H1 (cell line): ENCODE data around the gene MECP2. TPM values are rescaled to one million over a fixed set of nuclear protein-coding genes. Genes with fewer than 3 reads are reported as not detected.

Experiments used
- CTCF ChIA-PET: fragments of 300-600 bp; sonication (Branson Sonifier 250); formaldehyde crosslinking; loops from one replicate; lab custom pipeline; 2021; ENCODE audit not compliant: partially characterized antibody; lab: Charles Lee
- POLR2A ChIA-PET: fragments of 300-600 bp; sonication (Branson Sonifier 250); formaldehyde crosslinking; loops from one replicate; lab custom pipeline; 2021; ENCODE audit warnings: inconsistent platforms; ENCODE audit not compliant: partially characterized antibody; lab: Charles Lee
- DNase-seq, 2 experiments: peaks; one replicate each; pipeline versions ENCODE4 v3.0.0 to v3.0.0-alpha.2; 2010 to 2022; ENCODE audit warnings: low spot score in 2 of 2, low read depth in 1 of 2, mixed read lengths in 1 of 2
- FAIRE-seq: peaks from 2 replicates; lab custom pipeline; 2011; peaks lifted over from hg19 to GRCh38; lab: Jason Lieb, UNC
- H2AFZ ChIP-seq: 2 replicates; pipeline ENCODE4 v1.8.1; 2012; ENCODE audit warnings: low read length, inconsistent platforms
- H2AK5ac ChIP-seq: 2 replicates; pipeline ENCODE4 v1.6.1; 2013; ENCODE audit warnings: low read depth, low read length
- H2BK120ac ChIP-seq: replicated peaks from 2 replicates; pipeline ENCODE3; 2013; ENCODE audit warnings: low read depth, low read length, inconsistent platforms
- H2BK12ac ChIP-seq: 2 replicates; pipeline ENCODE4 v1.6.1; 2013; ENCODE audit warnings: low read depth, low read length
- H2BK15ac ChIP-seq: 2 replicates; pipeline ENCODE4 v1.6.1; 2013; ENCODE audit warnings: low read length
- H2BK20ac ChIP-seq: 2 replicates; pipeline ENCODE4 v1.6.1; 2013; ENCODE audit warnings: low read length
- H2BK5ac ChIP-seq: 2 replicates; pipeline ENCODE4 v1.6.1; 2013; ENCODE audit warnings: low read depth, low read length
- H3K14ac ChIP-seq: 2 replicates; pipeline ENCODE4 v1.6.1; 2013; ENCODE audit warnings: inconsistent platforms; ENCODE audit not compliant: insufficient read length
- H3K18ac ChIP-seq: 2 replicates; pipeline ENCODE4 v1.6.1; 2013; ENCODE audit warnings: low read length; ENCODE audit errors: extremely low read depth
- H3K23ac ChIP-seq: 2 replicates; pipeline ENCODE4 v1.6.1; 2013; ENCODE audit warnings: inconsistent platforms; ENCODE audit not compliant: insufficient read length
- H3K23me2 ChIP-seq: 2 replicates; pipeline ENCODE4 v1.6.1; 2013; ENCODE audit warnings: low read depth, low read length
- H3K27ac ChIP-seq: 2 replicates; pipeline ENCODE4 v1.6.1; 2011; ENCODE audit warnings: low read depth, low read length, inconsistent platforms
- H3K27me3 ChIP-seq, 4 experiments: replicated peaks in 1 of 4; 1 replicate in 1 of 4; 2 replicates in 3 of 4; pipeline versions ENCODE4 v1.6.1 to v1.8.1; 2011 to 2013; ENCODE audit warnings: low read length in 3 of 4, mild to moderate bottlenecking in 3 of 4, inconsistent platforms in 2 of 4, mixed read lengths in 2 of 4, moderate library complexity in 1 of 4; ENCODE audit not compliant: control insufficient read depth in 3 of 4, insufficient read depth in 3 of 4; ENCODE audit errors: extremely low read depth in 1 of 4
- H3K36me3 ChIP-seq, 4 experiments: 2 replicates each; pipeline versions ENCODE4 v1.6.1 to v1.8.1; 2011 to 2013; ENCODE audit warnings: mild to moderate bottlenecking in 4 of 4, low read length in 3 of 4, moderate library complexity in 2 of 4, control low read depth in 1 of 4, inconsistent platforms in 1 of 4; ENCODE audit not compliant: insufficient read depth in 4 of 4, control insufficient read depth in 2 of 4
- H3K4ac ChIP-seq: replicated peaks from 2 replicates; pipeline ENCODE3; 2013; ENCODE audit warnings: low read length, low read depth, mixed read lengths, inconsistent platforms; ENCODE audit not compliant: insufficient read length
- H3K4me1 ChIP-seq, 4 experiments: replicated peaks in 1 of 4; 1 replicate in 1 of 4; 2 replicates in 3 of 4; pipeline versions ENCODE4 v1.6.1 to v1.8.1; 2011 to 2013; ENCODE audit warnings: low read length in 3 of 4, inconsistent platforms in 2 of 4, mixed read lengths in 1 of 4; ENCODE audit not compliant: insufficient read depth in 4 of 4, control insufficient read depth in 3 of 4
- H3K4me2 ChIP-seq, 2 experiments: 2 replicates each; pipeline versions ENCODE4 v1.6.1 to v1.8.1; 2011 to 2013; ENCODE audit warnings: low read depth in 2 of 2, low read length in 2 of 2, control low read depth in 1 of 2, inconsistent platforms in 1 of 2, mild to moderate bottlenecking in 1 of 2; ENCODE audit not compliant: insufficient read depth in 1 of 2
- H3K4me3 ChIP-seq, 4 experiments: fragments of 200-600, 300-600 bp in 1 of 4; sonication (generic), shearing (Covaris generic), sonication (Bioruptor Twin) in 1 of 4; 2 replicates each; pipeline versions ENCODE4 v1.5.1 to v1.8.1; 2011 to 2016; ENCODE audit warnings: low read length in 4 of 4, low read depth in 3 of 4, control low read depth in 2 of 4, inconsistent platforms in 2 of 4, mild to moderate bottlenecking in 2 of 4, mixed read lengths in 1 of 4, moderate library complexity in 1 of 4; ENCODE audit not compliant: insufficient read depth in 2 of 4; ENCODE audit errors: extremely low read depth in 1 of 4
- H3K56ac ChIP-seq: replicated peaks from 2 replicates; pipeline ENCODE3; 2013; ENCODE audit warnings: low read depth, mild to moderate bottlenecking, mixed read lengths, low read length, inconsistent platforms; ENCODE audit not compliant: insufficient read length
- H3K79me1 ChIP-seq: 2 replicates; pipeline ENCODE4 v1.6.1; 2013; ENCODE audit warnings: low read depth, low read length, control low read depth
- H3K79me2 ChIP-seq, 2 experiments: 2 replicates each; pipeline versions ENCODE4 v1.6.1 to v1.8.1; 2012 to 2013; ENCODE audit warnings: low read length in 2 of 2, mild to moderate bottlenecking in 2 of 2, inconsistent platforms in 1 of 2; ENCODE audit not compliant: insufficient read depth in 2 of 2, control insufficient read depth in 1 of 2
- H3K9ac ChIP-seq, 4 experiments: replicated peaks in 1 of 4; 1 replicate in 1 of 4; 2 replicates in 3 of 4; pipeline versions ENCODE4 v1.6.1 to v1.8.1; 2011 to 2013; ENCODE audit warnings: low read depth in 3 of 4, low read length in 3 of 4, control low read depth in 2 of 4, mild to moderate bottlenecking in 2 of 4, moderate library complexity in 2 of 4, inconsistent platforms in 1 of 4; ENCODE audit errors: extremely low read depth in 1 of 4
- H3K9me3 ChIP-seq, 2 experiments: 2 replicates each; pipeline versions ENCODE4 v1.6.1 to v1.8.1; 2012 to 2013; ENCODE audit warnings: mild to moderate bottlenecking in 2 of 2, moderate library complexity in 2 of 2, control low read depth in 1 of 2, inconsistent platforms in 1 of 2, low read depth in 1 of 2, low read length in 1 of 2, mixed read lengths in 1 of 2; ENCODE audit not compliant: insufficient read depth in 2 of 2
- H4K20me1 ChIP-seq, 2 experiments: replicated peaks in 1 of 2; 2 replicates each; pipeline versions ENCODE3 to v1.8.1; 2011 to 2013; ENCODE audit warnings: inconsistent platforms in 2 of 2, low read length in 2 of 2, mild to moderate bottlenecking in 1 of 2; ENCODE audit not compliant: insufficient read depth in 2 of 2, control insufficient read depth in 1 of 2
- H4K5ac ChIP-seq: 2 replicates; pipeline ENCODE4 v1.6.1; 2013; ENCODE audit warnings: low read length, low read depth, mixed read lengths, inconsistent platforms; ENCODE audit not compliant: insufficient read length
- H4K8ac ChIP-seq: 2 replicates; pipeline ENCODE4 v1.8.0; 2013; ENCODE audit warnings: mild to moderate bottlenecking, moderate library complexity, low read length, inconsistent platforms; ENCODE audit not compliant: insufficient read depth; ENCODE audit errors: extremely low read depth
- H4K91ac ChIP-seq: replicated peaks from 2 replicates; pipeline ENCODE3; 2013; ENCODE audit warnings: low read length, mixed read lengths, inconsistent platforms; ENCODE audit not compliant: insufficient read length
- GTF2F1 ChIP-seq: IDR thresholded peaks from 2 replicates; pipeline ENCODE4 v1.6.1; 2012; ENCODE audit warnings: low read depth, low read length, improper control_type of control experiment, borderline replicate concordance
- SRF ChIP-seq: IDR thresholded peaks from 2 replicates; pipeline ENCODE4 v1.6.1; 2011; ENCODE audit warnings: mild to moderate bottlenecking, low read depth, low read length, moderate library complexity
- TCF12 ChIP-seq: IDR thresholded peaks from 2 replicates; pipeline ENCODE4 v1.6.1; 2011; ENCODE audit warnings: low read depth, mild to moderate bottlenecking, low read length
- WGBS, 2 experiments: shearing (Covaris generic) in 1 of 2; methylation state at CpG; one replicate each; pipeline versions ENCODE4 v1.1.6 to v1.1.7; 2013 to 2015; ENCODE audit warnings: low lambda C conversion rate in 2 of 2, mixed read lengths in 2 of 2, inconsistent platforms in 1 of 2, low coverage in 1 of 2, missing lambda C conversion rate in 1 of 2; ENCODE audit not compliant: insufficient replicate concordance in 2 of 2, insufficient coverage in 1 of 2, insufficient read length in 1 of 2; ENCODE audit errors: extremely low coverage in 1 of 2, missing lambda C conversion rate in 1 of 2; 5-methylcytosine and 5-hydroxymethylcytosine counted together
- polyA plus RNA-seq, 7 experiments: library from polyadenylated mRNA; depleted of rRNA in 3 of 7; stranded (reverse) in 5 of 7; unstranded in 2 of 7; fragments of >200 nt in 5 of 7; fragments of 200-250 nt in 2 of 7; gene quantifications; 1 replicate in 5 of 7; 2 replicates in 1 of 7; 4 replicates in 1 of 7; pipeline versions ENCODE4 v1.2.1 to v1.2.3, GENCODE V29; 2011 to 2013; ENCODE audit warnings: missing spikeins in 2 of 7, mixed read lengths in 2 of 7
- total RNA-seq: library from RNA; stranded (reverse); fragmentation: NEBNext Ultra II Directional; extraction: Animal tissue kit (Norgen Biotek cat#: 25700); gene quantifications from 2 replicates; pipeline ENCODE4 v1.2.1, GENCODE V29; 2021
- TF ChIP-seq, protein P1 (sequence below): IDR thresholded peaks from 2 replicates; pipeline ENCODE4 v1.6.1; 2012; ENCODE audit warnings: inconsistent platforms

The MECP2 gene
- total and polyA plus RNA-seq, 2 of the 8 experiments (the other 6 are each of a cell fraction or from before 2014, with no cell fraction given), result 5.0 to 32.4 TPM

DNA sequence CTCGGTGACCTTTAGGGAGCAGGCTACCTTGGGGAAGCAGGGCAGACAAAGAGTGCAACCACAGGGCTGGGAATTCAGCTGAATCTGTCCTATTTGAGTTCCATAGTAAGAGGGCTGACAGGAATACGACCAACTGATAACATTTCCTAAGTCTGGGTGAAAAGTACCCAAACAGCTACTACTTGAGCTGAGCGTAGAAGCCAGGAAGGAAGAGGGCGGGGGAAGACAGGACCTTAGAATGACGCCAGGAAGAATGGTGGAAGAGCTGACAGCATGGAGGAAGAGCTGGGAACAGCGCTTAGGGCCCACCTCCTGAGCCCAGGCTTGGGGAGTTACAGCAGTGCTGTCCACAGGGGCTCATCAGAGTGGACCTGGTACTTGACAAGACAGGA lies 14.4 kb downstream of the MECP2 start:
- H3K4me2 ChIP-seq, result no peak overlapping the region

More for the DNA sequence above, 14.4 kb downstream of the MECP2 start:
- H3K36me3 ChIP-seq, result no peaks in the 10 kb centered on the region
- H4K91ac ChIP-seq, result no peak overlapping the region
- H3K56ac ChIP-seq, result no peak overlapping the region
- ChIA-PET CTCF (no interaction called here), POLR2A (no interaction called here)
- H3K9ac ChIP-seq, result no peak overlapping the region
- no peak for FAIRE-seq
- WGBS, 2 experiments, result 83% methylated on average over 6 of the region's 6 CpGs; no CpG with 5 or more reads in 1 of the 2 experiments
- no peak overlapping the region for H2BK12ac ChIP-seq
- H4K5ac ChIP-seq, result no peak overlapping the region
- no peak overlapping the region for H2AFZ ChIP-seq
- no peaks in the 10 kb centered on the region for H3K9me3 ChIP-seq
- no peak overlapping the region for H3K14ac ChIP-seq
- no peak overlapping the region for H3K23ac ChIP-seq
- H2BK15ac ChIP-seq, result no peak overlapping the region
- H3K79me2 ChIP-seq, result peaks cover 0 to 69% of the 10 kb centered on the region in 2 experiments; a peak in 3 of 4 replicates
- no peaks in the 10 kb centered on the region; the same call in 1 of the 2 replicates for H3K79me1 ChIP-seq
- H2BK20ac ChIP-seq, result no peak overlapping the region
- H3K4me1 ChIP-seq, result no peaks in the 10 kb centered on the region
- no peak overlapping the region for H4K8ac ChIP-seq
- H3K27ac ChIP-seq, result no peak overlapping the region
- no peaks in the 10 kb centered on the region for H3K27me3 ChIP-seq
- TF ChIP-seq GTF2F1, result no peak
- TF ChIP-seq, protein P1, sequence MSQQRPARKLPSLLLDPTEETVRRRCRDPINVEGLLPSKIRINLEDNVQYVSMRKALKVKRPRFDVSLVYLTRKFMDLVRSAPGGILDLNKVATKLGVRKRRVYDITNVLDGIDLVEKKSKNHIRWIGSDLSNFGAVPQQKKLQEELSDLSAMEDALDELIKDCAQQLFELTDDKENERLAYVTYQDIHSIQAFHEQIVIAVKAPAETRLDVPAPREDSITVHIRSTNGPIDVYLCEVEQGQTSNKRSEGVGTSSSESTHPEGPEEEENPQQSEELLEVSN, result no peak
- TF ChIP-seq SRF, result no peak
- no peak for TF ChIP-seq TCF12
- TF ChIP-seq, all 59 proteins: peak for 0
- H2BK120ac ChIP-seq, result no peak overlapping the region
- no peak for DNase-seq
- H2AK5ac ChIP-seq, result no peak overlapping the region
- no peak overlapping the region for H2BK5ac ChIP-seq
- no peaks in the 10 kb centered on the region for H4K20me1 ChIP-seq
- H3K4ac ChIP-seq, result no peak overlapping the region
- no peaks in the 10 kb centered on the region for H3K23me2 ChIP-seq
- no peak overlapping the region for H3K18ac ChIP-seq
- H3K4me3 ChIP-seq, result no peak overlapping the region
